Thyroid gland (tissue), 4 donors: ENCODE results near the gene RCVRN. TPM values are rescaled to one million over a fixed set of nuclear protein-coding genes. Genes with fewer than 3 reads are reported as not detected.

Experiments used
- DNase-seq, 2 donors: peaks; one replicate each; pipeline ENCODE4 v3.0.0-alpha.2; 2019
- H3K27ac ChIP-seq, 3 donors: fragments of 200-600 bp; sonication (generic); 1 replicate in 2 of 3; 2 replicates in 1 of 3; pipeline ENCODE4 v1.5.1; 2016 to 2019; ENCODE audit warnings: mild to moderate bottlenecking in 1 of 3, moderate library complexity in 1 of 3
- H3K27me3 ChIP-seq: fragments of 200-600 bp; sonication (generic); one replicate; pipeline ENCODE4 v1.5.1; 2019
- H3K36me3 ChIP-seq, 2 donors: fragments of 200-600 bp; sonication (generic); one replicate each; pipeline ENCODE4 v1.5.1; 2016 to 2019
- H3K4me1 ChIP-seq, 2 donors: fragments of 200-600 bp; sonication (generic); one replicate each; pipeline ENCODE4 v1.5.1; 2017 to 2019
- H3K4me3 ChIP-seq, 3 donors: fragments of 200-600 bp; sonication (generic); replicated peaks in 1 of 3; 1 replicate in 2 of 3; 2 replicates in 1 of 3; pipeline ENCODE4 v1.5.1; 2016; ENCODE audit warnings: mild to moderate bottlenecking in 1 of 3
- H3K9me3 ChIP-seq: fragments of 200-600 bp; sonication (generic); one replicate; pipeline ENCODE4 v1.5.1; 2017
- CTCF ChIP-seq, 6 experiments: fragments of 200-600 bp in 3 of 6; fragments of 450-650 bp in 3 of 6; sonication (generic) in 3 of 6; IDR thresholded peaks; one replicate each; pipeline ENCODE4 v1.5.1; 2016 to 2019; ENCODE audit warnings: antibody characterized with exemption in 6 of 6, mild to moderate bottlenecking in 2 of 6, inconsistent platforms in 1 of 6, moderate library complexity in 1 of 6
- POLR2A ChIP-seq, 2 donors: fragments of 450-650 bp; IDR thresholded peaks; one replicate each; pipeline ENCODE4 v1.6.1; 2017; ENCODE audit warnings: antibody characterized with exemption in 2 of 2, mild to moderate bottlenecking in 2 of 2, moderate library complexity in 1 of 2
- WGBS, 2 donors: methylation state at CpG; one replicate each; pipeline ENCODE4 v1.1.5; 2017; 5-methylcytosine and 5-hydroxymethylcytosine counted together
- intact Hi-C: fragments of 100-400 bp; cut with DNase I; formaldehyde crosslinking; loops from one replicate; pipeline ENCODE4 v1.15.1; 2023
- total RNA-seq, 4 donors: library from RNA; depleted of rRNA; stranded (reverse); fragments of >200 nt; gene quantifications; one replicate each; pipeline ENCODE4 v1.2.3, GENCODE V29; 2016

RCVRN gene
- total RNA-seq, 4 donors from 2014 or later: not detected

- 88 to 93% methylated on average over 8 of the region's 8 CpGs for WGBS, 2 donors
- H3K4me1 ChIP-seq: no peaks in the 10 kb centered on the region
- no peak for DNase-seq
- no peak overlapping the region for H3K4me3 ChIP-seq
- intact Hi-C loops: no loop called here
- no peaks in the 10 kb centered on the region for H3K9me3 ChIP-seq
- no peaks in the 10 kb centered on the region for H3K27me3 ChIP-seq
- H3K27ac ChIP-seq: no peak overlapping the region
- H3K36me3 ChIP-seq: no peaks in the 10 kb centered on the region
- TF ChIP-seq CTCF (IDR thresholded peaks at IDR 0.05) (no peak), POLR2A (IDR thresholded peaks at IDR 0.05) (no peak)
These were observed 17.6 kb downstream of the RCVRN start for GRCh38 chr17:9887508-9887907.

GRCh38 chr17:9886141-9886930 is 18.7 kb downstream of the RCVRN start:
- no peaks in the 10 kb centered on the region for H3K27me3 ChIP-seq
- DNase-seq: no peak
- no peaks in the 10 kb centered on the region for H3K36me3 ChIP-seq
- H3K4me3 ChIP-seq: no peak overlapping the region
- no peaks in the 10 kb centered on the region for H3K9me3 ChIP-seq
- 85 to 89% methylated on average over 5 of the region's 5 CpGs for WGBS, 2 donors
- no peaks in the 10 kb centered on the region for H3K4me1 ChIP-seq
- no peak for TF ChIP-seq CTCF (IDR thresholded peaks at IDR 0.05)
- no peak for TF ChIP-seq POLR2A (IDR thresholded peaks at IDR 0.05)
- H3K27ac ChIP-seq: no peak overlapping the region
- intact Hi-C loops: no loop called here

GRCh38 chr17:9883451-9883850 is 21.6 kb downstream of the RCVRN start:
- no peak for TF ChIP-seq CTCF (IDR thresholded peaks at IDR 0.05)
- no peak for TF ChIP-seq POLR2A (IDR thresholded peaks at IDR 0.05)
- H3K27me3 ChIP-seq: no peaks in the 10 kb centered on the region
- no peak for DNase-seq
- no peak overlapping the region for H3K27ac ChIP-seq
- intact Hi-C loops: no loop called here
- no peak overlapping the region for H3K4me3 ChIP-seq
- H3K9me3 ChIP-seq: no peaks in the 10 kb centered on the region
- no peaks in the 10 kb centered on the region for H3K4me1 ChIP-seq
- H3K36me3 ChIP-seq: no peaks in the 10 kb centered on the region

- TF ChIP-seq CTCF (IDR thresholded peaks at IDR 0.05): no peak
- no peak for TF ChIP-seq POLR2A (IDR thresholded peaks at IDR 0.05)
- intact Hi-C loops: no loop called here
- DNase-seq: no peak
- WGBS, 2 donors: 68 to 77% methylated on average over 3 of the region's 3 CpGs
- no peak overlapping the region for H3K4me3 ChIP-seq
- H3K27ac ChIP-seq: no peak overlapping the region
- no peaks in the 10 kb centered on the region for H3K36me3 ChIP-seq
- no peaks in the 10 kb centered on the region for H3K4me1 ChIP-seq
- no peaks in the 10 kb centered on the region for H3K27me3 ChIP-seq
- H3K9me3 ChIP-seq: no peaks in the 10 kb centered on the region
These were observed 24.5 kb downstream of the RCVRN start for GRCh38 chr17:9880582-9880999.

- intact Hi-C loops: no loop called here
- Histone ChIP-seq H3K9me3 (no peaks in the 10 kb centered on the region), H3K4me3 (no peak overlapping the region), H3K27ac (no peak overlapping the region), H3K27me3 (no peaks in the 10 kb centered on the region), H3K4me1 (no peaks in the 10 kb centered on the region), H3K36me3 (no peaks in the 10 kb centered on the region)
- 90 to 92% methylated on average over 8 of the region's 8 CpGs for whole genome bisulfite sequencing, 2 donors
- DNase-seq: no peak
- TF ChIP-seq CTCF (IDR thresholded peaks at IDR 0.05) (no peak), POLR2A (IDR thresholded peaks at IDR 0.05) (no peak)
These were observed 26.1 kb downstream of the RCVRN start for GRCh38 chr17:9878786-9879525.
